Limb (tissue), 2 donors: ENCODE measurements around the gene KLRK1.
"Not testable (repeated sequence)": the region's sequence is repeated elsewhere in the genome, so short reads cannot be mapped to it uniquely, and the experiment has no call there.

Experiments
- DNase-seq, 2 donors: peaks; one replicate each; pipeline ENCODE4 v3.0.0-alpha.2; 2016; ENCODE audit errors: extremely low spot score in 2 of 2

KLRK1 gene

DNA sequence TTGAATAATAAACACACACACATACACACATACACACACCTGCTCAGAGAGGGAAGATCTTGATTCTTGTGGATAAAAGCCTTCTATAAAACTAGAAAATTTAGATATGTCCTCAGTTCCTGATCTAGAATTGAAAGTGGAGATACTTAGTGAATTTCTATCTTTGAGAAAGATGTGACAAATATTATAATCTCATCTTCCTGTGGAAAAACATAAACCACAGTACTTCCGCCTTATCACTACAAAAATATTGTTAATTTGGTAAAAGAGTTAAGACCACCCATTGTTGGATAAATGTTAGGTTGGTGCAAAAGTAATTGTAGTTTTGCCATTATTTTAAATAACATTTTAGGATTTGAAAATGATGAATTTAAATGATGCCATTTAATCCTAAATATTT lies at the start of gene KLRK1:
Gene KLRK1, minus strand, starts transcription at position 138 of the 400 bp plus-strand sequence. CDS start 1,231 bp downstream, outside the sequence.
- DNase-seq, result no peak

DNA sequence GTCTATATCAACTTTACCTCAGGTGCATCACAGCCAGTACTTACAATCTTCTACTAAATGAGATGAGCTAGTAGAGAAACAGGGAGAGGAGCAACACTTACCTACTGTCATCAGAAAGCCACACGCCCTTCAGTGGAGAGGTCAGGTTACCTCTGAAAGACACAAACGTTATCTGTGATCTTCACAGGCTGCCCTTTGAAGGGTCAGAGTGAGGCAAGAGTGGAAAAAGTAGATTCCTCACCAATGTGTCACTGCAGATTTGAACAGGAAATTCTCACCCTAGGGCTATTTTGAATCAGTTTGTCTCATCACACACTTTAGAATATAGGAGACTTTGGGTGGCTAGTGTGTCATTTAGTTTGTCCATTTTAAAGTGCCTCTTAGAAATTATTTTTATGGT lies 47.8 kb upstream of the KLRK1 start:
- not testable (repeated sequence) for DNase-seq

DNA sequence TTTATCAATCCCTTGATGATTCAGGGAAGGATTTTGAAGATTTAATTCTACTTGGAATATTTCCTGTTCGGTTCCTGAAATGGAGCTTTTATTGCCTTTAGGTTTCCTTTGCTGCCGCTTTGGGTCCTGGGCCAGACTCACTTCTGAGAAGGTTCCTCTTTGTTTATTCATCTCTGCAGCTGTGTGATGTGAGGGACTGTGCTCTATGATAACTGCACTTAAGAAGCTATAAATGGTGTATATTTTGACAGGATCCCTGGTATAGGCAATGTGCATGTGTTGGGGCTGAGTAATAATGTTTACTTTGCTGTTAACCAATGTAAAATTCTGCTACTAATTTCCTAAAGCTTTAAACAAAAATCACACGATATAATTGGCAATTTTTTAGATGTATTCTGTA lies 46.0 kb upstream of the KLRK1 start, which contains the start of gene KLRC2:
Gene KLRC2, minus strand, starts transcription at position 195 of the 400 bp plus-strand sequence. Its CDS starts 24 bp downstream, at position 171.
- peak; percentile 6 to 24 for DNase-seq

GRCh38 chr12:10430623-10431022 lies 40.8 kb upstream of the KLRK1 start:
- DNase-seq, result not testable (repeated sequence)

GRCh38 chr12:10425938-10426337 lies 36.1 kb upstream of the KLRK1 start:
- DNase-seq, result not testable (repeated sequence)

DNA sequence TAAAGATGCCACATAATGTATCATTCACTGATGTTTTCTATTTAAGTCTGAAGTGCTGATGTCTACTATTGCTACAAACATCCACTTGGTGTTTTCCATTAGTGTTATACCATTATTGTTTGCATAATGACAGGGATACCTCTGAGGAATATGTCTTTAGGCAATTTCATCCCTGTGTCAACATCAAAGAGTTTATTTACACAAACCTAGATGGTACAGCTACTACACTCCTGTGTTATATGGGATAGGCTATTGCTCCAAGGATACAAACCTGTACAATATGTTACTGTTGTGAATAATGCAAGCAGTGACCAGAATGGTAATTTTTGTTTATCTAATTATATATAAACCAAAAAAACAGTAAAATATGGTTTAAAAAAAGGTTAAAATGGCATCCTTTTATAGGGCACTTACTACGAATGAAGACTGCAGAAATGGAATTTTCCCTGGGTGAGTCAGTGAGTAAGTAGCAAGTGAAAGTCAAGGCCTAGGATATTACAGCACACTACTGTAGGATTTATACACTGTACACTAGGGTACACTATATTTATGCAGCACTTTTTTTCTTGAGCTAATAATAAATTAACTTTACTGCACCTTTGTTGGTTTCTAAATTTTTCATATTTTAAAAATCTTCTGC lies 34.5 kb upstream of the KLRK1 start:
- not testable (repeated sequence) for DNase-seq

DNA sequence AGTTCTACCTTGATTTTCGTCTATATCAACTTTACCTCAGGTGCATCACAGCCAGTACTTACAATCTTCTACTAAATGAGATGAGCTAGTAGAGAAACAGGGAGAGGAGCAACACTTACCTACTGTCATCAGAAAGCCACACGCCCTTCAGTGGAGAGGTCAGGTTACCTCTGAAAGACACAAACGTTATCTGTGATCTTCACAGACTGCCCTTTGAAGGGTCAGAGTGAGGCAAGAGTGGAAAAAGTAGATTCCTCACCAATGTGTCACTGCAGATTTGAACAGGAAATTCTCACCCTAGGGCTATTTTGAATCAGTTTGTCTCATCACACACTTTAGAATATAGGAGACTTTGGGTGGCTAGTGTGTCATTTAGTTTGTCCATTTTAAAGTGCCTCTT lies 32.3 kb upstream of the KLRK1 start:
- not testable (repeated sequence) for DNase-seq

GRCh38 chr12:10420334-10420733 lies 30.5 kb upstream of the KLRK1 start, which contains the start of gene KLRC3:
KLRC3 (minus strand) TSS chr12:10420595; CDS start chr12:10420550, 45 bp downstream.
- not testable (repeated sequence) for DNase-seq

- no peak for DNase-seq
These were observed 19.6 kb upstream of the KLRK1 start, which contains the start of gene KLRC4 for GRCh38 chr12:10409392-10409791. KLRC4 (minus strand) TSS chr12:10409757; CDS start chr12:10409575, 182 bp downstream.

- no peak for DNase-seq
These were observed 19.0 kb upstream of the KLRK1 start for GRCh38 chr12:10408842-10409241.

DNA sequence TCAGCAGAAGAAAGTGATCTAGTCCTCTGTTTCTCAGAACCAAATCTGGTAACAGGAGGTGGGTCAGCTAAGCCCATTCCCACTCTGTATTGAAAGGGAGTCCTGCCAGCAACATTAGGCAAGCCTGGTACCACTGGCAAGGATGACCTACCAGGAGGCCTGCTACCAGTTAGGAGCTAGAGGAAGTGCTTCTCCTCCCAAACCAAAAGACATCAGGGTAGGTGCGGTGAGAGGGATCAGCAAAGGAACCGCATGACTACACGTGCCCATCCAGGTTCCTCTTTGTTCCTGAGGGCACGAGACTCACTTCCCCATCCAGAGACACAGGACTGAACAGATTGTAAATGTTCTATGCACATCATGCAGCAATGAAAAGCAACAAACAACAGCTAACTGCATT lies 16.9 kb upstream of the KLRK1 start:
- DNase-seq, result no peak

DNA sequence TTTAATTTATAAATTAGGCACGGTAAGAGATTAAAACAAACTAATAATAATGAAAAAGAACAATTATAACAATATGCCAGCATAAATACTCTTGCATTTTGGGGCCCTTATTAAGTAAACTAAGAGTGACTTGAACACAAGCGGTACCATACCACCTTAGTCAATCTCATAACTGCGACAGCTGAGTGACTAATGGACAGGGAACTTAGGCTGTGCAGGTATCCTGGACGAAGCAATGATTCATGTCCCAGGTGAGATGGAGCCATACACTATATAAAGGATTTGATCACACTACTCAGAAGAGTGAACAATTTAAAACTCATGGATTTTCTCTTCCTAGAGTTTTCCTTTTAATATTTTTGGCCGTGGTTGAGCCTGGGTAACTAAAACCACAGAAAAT lies 15.5 kb upstream of the KLRK1 start:
- DNase-seq, result no peak

GRCh38 chr12:10404798-10405197 lies 15.0 kb upstream of the KLRK1 start:
- DNase-seq, result no peak

GRCh38 chr12:10400829-10401228 lies 11.0 kb upstream of the KLRK1 start:
- no peak for DNase-seq

- DNase-seq, result no peak
These were observed 8.3 kb upstream of the KLRK1 start for GRCh38 chr12:10398168-10398567.

DNA sequence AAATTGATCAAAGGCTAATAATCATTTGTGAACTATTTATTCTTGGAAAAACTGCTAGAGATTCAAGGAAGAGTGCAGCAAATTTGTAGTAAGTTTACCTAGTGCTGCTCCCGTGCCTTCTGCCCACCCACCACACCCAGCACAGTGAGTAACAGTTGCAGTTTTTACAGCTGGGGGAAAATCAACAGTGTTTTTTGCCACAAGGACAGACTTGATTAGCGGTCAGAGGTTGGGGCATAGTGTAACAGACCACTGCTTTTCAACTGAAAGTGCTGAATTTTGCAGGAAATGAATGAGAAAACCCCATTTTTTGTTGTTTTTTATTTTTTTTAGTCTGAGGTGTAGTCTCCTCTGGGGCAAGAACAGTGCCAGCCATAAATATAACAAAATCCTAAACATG lies 7.5 kb upstream of the KLRK1 start:
- DNase-seq, result no peak

- DNase-seq, result not testable (repeated sequence)
These were observed 6.3 kb upstream of the KLRK1 start for GRCh38 chr12:10396176-10396575.

DNA sequence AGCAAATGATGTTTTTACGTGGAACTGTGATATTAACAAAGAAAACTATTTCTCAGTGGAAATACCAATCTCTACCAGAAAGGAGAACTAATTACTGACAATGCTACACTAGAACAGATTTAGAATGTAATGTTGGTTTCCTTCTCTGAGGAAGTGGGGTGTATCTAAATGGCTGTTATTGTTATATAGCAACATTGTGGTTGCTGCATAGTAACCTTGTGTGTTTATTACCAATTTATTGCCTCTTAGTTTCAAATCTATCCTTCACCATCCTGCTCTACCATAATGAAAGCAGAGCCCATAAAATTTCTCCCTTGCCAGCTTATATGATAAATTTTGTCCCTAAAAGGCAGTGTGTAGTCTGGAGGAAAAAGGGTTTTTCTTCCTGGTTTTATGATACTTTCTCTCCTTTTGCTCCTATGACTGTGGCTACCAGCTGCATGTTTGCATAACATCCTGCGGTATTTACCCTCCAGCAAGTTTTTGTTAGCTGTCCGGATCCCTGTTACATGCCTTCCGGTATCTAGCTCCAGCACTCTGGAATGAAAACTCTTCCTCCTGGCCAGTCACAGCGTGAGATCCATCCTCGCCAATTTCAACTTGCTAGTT lies 5.7 kb upstream of the KLRK1 start:
- DNase-seq, result peak in 1 of 2 donors; percentile 6

DNA sequence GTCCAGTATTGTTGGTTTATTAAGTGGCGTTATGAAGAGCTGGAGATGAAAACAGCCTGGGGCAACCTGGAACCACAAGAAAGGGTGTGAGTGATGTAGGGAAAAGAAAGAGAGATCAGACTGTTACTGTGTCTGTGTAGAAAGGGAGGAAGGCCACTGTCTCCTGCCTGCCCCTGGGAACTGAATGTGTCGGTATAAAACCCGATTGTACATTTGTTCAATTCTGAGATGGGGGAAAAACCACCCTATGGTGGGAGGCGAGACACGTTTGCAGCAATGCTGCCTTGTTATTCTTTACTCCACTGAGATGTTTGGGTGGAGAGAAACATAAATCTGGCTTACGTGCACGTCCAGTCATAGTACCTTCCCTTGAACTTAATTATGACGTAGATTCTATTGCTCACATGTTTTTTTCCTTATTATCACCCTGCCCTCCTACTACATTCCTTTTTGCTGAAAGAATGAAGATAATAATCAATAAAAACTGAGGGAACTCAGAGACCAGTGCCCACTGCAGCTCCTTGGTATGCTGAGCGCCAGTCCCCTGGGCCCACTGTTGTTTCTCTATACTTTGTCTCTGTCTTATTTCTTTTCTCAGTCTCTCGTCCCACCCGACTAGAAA lies 4.8 kb upstream of the KLRK1 start:
- DNase-seq, result not testable (repeated sequence)

DNA sequence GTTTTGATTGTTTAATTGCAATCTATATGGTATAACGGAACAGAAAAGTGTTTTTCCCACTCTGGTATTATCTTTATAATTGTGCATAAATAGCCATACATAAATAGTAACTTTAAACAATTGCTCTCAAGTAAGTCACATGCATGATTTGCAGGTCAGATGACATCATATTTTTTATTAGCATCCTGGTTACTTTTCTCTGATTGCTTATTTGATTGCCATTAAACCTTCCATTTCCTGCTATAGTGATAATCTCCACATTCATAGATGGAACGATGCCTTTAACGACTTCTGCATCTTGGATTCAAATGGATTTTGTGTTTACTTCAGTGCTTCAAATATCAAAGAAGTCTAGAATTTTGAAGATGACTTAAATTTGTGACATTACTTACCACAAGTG lies 3.5 kb upstream of the KLRK1 start:
- DNase-seq, result no peak

GRCh38 chr12:10392394-10392930 lies 2.6 kb upstream of the KLRK1 start:
- DNase-seq, result peak in 1 of 2 donors; percentile 14

GRCh38 chr12:10390991-10391390 lies 1.1 kb upstream of the KLRK1 start:
- DNase-seq, result not testable (repeated sequence)
